Type B pancreatic cell (in vitro differentiated cells): ENCODE measurements around the gene MMP12. TPM values are rescaled to one million over a fixed set of nuclear protein-coding genes. Genes with fewer than 3 reads are reported as not detected.
"Not testable (repeated sequence)": the region's sequence is repeated elsewhere in the genome, so short reads cannot be mapped to it uniquely, and the experiment has no call there.

Experiments
- DNase-seq: peaks from one replicate; pipeline ENCODE4 v3.0.0; 2021; ENCODE audit warnings: mixed read lengths; ENCODE audit not compliant: unreplicated experiment; ENCODE audit errors: extremely low spot score
- H3K27ac Mint-ChIP-seq: 2 replicates; pipeline ENCODE4 v1.8.0; 2021; ENCODE audit warnings: mild to moderate bottlenecking, mixed read lengths
- H3K27me3 Mint-ChIP-seq: 2 replicates; pipeline ENCODE4 v1.8.0; 2021; ENCODE audit warnings: mixed read lengths
- H3K36me3 Mint-ChIP-seq: 2 replicates; pipeline ENCODE4 v1.8.0; 2021; ENCODE audit warnings: mixed read lengths
- H3K4me1 Mint-ChIP-seq: one replicate; pipeline ENCODE4 v1.8.0; 2021; ENCODE audit warnings: mixed read lengths; ENCODE audit not compliant: unreplicated experiment
- H3K4me3 Mint-ChIP-seq: 2 replicates; pipeline ENCODE4 v1.8.0; 2021; ENCODE audit warnings: mild to moderate bottlenecking, mixed read lengths
- H3K9me3 Mint-ChIP-seq: 2 replicates; pipeline ENCODE4 v1.8.0; 2021; ENCODE audit warnings: mixed read lengths
- CTCF ChIP-seq: fragments of 200-600 bp; sonication (generic); conservative IDR thresholded peaks from 2 replicates; pipeline ENCODE4 v1.5.0; 2021; ENCODE audit warnings: antibody characterized with exemption, mild to moderate bottlenecking
- total RNA-seq: library from RNA; stranded (reverse); gene quantifications from 2 replicates; pipeline ENCODE4 v1.2.1, GENCODE V29; 2021; ENCODE audit warnings: low replicate concordance

Gene MMP12
- total RNA-seq, 1 donor from 2014 or later, result 0.27 TPM

GRCh38 chr11:102912482-102912830 is 37.7 kb upstream of the MMP12 start:
- Mint-ChIP-seq H3K9me3 (no peaks in the 10 kb centered on the region), H3K36me3 (no peaks in the 10 kb centered on the region), H3K27me3 (no peaks in the 10 kb centered on the region), H3K4me1 (peaks cover 4% of the 10 kb centered on the region), H3K27ac (peak overlapping the region; percentile 42), H3K4me3 (no peak overlapping the region)
- no peak for DNase-seq
- TF ChIP-seq CTCF, result no peak

DNA sequence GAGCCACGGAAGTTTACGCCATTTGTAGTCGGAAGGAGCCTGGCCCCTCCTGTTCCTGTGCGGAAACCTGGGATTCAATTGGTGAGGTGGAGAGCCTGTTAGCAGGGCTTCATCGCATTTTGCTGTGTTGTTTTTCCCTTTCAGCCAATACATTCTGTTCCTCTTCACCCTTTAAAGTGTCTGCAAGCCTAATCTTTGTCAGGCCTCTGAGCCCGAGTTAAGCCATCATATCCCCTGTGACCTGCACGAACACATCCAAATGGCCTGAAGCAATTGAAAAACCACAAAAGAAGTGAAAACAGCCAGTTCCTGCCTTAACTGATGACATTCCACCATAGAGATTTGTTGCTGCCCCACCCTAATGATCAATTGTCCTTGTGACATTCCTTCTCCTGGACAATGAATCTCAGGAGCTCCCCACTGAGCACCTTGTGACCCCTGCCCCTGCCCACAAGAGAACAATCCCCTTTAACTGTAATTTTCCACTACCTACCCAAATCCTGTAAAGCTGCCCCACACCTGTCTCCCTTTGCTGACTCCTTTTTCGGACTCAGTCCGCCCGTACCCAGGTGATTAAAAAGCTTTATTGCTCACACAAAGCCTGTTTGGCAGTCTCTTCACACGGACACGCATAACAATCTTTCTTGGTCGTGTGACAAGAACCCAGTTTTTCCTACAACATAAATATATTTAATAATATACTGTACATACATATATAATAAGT is 37.1 kb upstream of the MMP12 start:
- DNase-seq, result no peak
- H3K27ac Mint-ChIP-seq, result peak overlapping the region; percentile 42
- no peaks in the 10 kb centered on the region for H3K9me3 Mint-ChIP-seq
- no peaks in the 10 kb centered on the region for H3K27me3 Mint-ChIP-seq
- no peak for TF ChIP-seq CTCF
- no peaks in the 10 kb centered on the region for H3K36me3 Mint-ChIP-seq
- peaks cover 4% of the 10 kb centered on the region for H3K4me1 Mint-ChIP-seq
- H3K4me3 Mint-ChIP-seq, result peak overlapping the region; percentile 29

GRCh38 chr11:102905848-102906247 is 31.1 kb upstream of the MMP12 start:
- not testable (repeated sequence) for H3K27ac Mint-ChIP-seq

DNA sequence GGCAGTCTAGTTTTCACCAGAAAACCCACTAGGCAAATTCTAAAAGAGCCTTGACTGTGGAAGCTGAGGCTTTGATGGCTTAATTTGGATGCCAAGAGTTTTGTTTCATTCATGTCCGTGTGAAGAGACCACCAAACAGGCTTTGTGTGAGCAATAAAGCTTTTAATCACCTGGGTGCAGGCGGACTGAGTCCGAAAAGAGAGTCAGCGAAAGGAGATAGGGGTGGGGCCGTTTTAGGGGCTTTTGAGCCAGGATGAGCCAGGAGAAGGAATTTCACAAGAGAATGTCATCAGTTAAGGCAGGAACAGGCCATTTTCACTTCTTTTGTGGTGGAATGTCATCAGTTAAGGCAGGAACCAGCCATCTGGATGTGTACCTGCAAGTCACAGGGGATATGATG is 29.1 kb upstream of the MMP12 start:
- H3K9me3 Mint-ChIP-seq, H3K4me1 Mint-ChIP-seq, H3K27me3 Mint-ChIP-seq, H3K4me3 Mint-ChIP-seq, H3K36me3 Mint-ChIP-seq, DNase-seq, H3K27ac Mint-ChIP-seq: not testable (repeated sequence)

More at GRCh38 chr11:102905848-102906247, 31.1 kb upstream of the MMP12 start:
- not testable (repeated sequence) for H3K9me3 Mint-ChIP-seq, DNase-seq, H3K4me3 Mint-ChIP-seq, H3K27me3 Mint-ChIP-seq, H3K4me1 Mint-ChIP-seq, H3K36me3 Mint-ChIP-seq

- no peak for DNase-seq
- Mint-ChIP-seq H3K27me3 (no peaks in the 10 kb centered on the region), H3K4me3 (no peak overlapping the region), H3K9me3 (peaks cover 5% of the 10 kb centered on the region), H3K27ac (no peak overlapping the region), H3K4me1 (no peaks in the 10 kb centered on the region), H3K36me3 (no peaks in the 10 kb centered on the region)
- TF ChIP-seq CTCF, result no peak
These were observed 25.6 kb upstream of the MMP12 start for GRCh38 chr11:102900346-102900745.

- TF ChIP-seq CTCF, result no peak
- Mint-ChIP-seq H3K27ac (no peak overlapping the region), H3K27me3 (peaks cover 9% of the 10 kb centered on the region)
These were observed 17.0 kb upstream of the MMP12 start for GRCh38 chr11:102891736-102892135.

GRCh38 chr11:102886999-102887398 is 12.2 kb upstream of the MMP12 start:
- TF ChIP-seq CTCF, result no peak
- Mint-ChIP-seq H3K27me3 (peaks cover 9% of the 10 kb centered on the region), H3K27ac (no peak overlapping the region), H3K4me1 (no peaks in the 10 kb centered on the region), H3K9me3 (no peaks in the 10 kb centered on the region), H3K4me3 (no peak overlapping the region), H3K36me3 (no peaks in the 10 kb centered on the region)
- no peak for DNase-seq

More at GRCh38 chr11:102891736-102892135, 17.0 kb upstream of the MMP12 start:
- H3K4me3 Mint-ChIP-seq, result no peak overlapping the region
- H3K9me3 Mint-ChIP-seq, result peaks cover 5% of the 10 kb centered on the region
- H3K36me3 Mint-ChIP-seq, result no peaks in the 10 kb centered on the region
- DNase-seq, result no peak
- no peaks in the 10 kb centered on the region for H3K4me1 Mint-ChIP-seq
